HG02759 (cell line): ENCODE measurements around the gene LAMA1.
"Not testable (repeated sequence)": the region's sequence is repeated elsewhere in the genome, so short reads cannot be mapped to it uniquely, and the experiment has no call there.

Experiments
- ATAC-seq: cut with Tn5 transposase; IDR thresholded peaks from one replicate; pipeline ENCODE4 v1.9.1; 2021; ENCODE audit warnings: mild to moderate bottlenecking, moderate library complexity; ENCODE audit not compliant: unreplicated experiment

LAMA1 gene, protein sequence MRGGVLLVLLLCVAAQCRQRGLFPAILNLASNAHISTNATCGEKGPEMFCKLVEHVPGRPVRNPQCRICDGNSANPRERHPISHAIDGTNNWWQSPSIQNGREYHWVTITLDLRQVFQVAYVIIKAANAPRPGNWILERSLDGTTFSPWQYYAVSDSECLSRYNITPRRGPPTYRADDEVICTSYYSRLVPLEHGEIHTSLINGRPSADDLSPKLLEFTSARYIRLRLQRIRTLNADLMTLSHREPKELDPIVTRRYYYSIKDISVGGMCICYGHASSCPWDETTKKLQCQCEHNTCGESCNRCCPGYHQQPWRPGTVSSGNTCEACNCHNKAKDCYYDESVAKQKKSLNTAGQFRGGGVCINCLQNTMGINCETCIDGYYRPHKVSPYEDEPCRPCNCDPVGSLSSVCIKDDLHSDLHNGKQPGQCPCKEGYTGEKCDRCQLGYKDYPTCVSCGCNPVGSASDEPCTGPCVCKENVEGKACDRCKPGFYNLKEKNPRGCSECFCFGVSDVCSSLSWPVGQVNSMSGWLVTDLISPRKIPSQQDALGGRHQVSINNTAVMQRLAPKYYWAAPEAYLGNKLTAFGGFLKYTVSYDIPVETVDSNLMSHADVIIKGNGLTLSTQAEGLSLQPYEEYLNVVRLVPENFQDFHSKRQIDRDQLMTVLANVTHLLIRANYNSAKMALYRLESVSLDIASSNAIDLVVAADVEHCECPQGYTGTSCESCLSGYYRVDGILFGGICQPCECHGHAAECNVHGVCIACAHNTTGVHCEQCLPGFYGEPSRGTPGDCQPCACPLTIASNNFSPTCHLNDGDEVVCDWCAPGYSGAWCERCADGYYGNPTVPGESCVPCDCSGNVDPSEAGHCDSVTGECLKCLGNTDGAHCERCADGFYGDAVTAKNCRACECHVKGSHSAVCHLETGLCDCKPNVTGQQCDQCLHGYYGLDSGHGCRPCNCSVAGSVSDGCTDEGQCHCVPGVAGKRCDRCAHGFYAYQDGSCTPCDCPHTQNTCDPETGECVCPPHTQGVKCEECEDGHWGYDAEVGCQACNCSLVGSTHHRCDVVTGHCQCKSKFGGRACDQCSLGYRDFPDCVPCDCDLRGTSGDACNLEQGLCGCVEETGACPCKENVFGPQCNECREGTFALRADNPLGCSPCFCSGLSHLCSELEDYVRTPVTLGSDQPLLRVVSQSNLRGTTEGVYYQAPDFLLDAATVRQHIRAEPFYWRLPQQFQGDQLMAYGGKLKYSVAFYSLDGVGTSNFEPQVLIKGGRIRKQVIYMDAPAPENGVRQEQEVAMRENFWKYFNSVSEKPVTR (N-terminal part only)

DNA sequence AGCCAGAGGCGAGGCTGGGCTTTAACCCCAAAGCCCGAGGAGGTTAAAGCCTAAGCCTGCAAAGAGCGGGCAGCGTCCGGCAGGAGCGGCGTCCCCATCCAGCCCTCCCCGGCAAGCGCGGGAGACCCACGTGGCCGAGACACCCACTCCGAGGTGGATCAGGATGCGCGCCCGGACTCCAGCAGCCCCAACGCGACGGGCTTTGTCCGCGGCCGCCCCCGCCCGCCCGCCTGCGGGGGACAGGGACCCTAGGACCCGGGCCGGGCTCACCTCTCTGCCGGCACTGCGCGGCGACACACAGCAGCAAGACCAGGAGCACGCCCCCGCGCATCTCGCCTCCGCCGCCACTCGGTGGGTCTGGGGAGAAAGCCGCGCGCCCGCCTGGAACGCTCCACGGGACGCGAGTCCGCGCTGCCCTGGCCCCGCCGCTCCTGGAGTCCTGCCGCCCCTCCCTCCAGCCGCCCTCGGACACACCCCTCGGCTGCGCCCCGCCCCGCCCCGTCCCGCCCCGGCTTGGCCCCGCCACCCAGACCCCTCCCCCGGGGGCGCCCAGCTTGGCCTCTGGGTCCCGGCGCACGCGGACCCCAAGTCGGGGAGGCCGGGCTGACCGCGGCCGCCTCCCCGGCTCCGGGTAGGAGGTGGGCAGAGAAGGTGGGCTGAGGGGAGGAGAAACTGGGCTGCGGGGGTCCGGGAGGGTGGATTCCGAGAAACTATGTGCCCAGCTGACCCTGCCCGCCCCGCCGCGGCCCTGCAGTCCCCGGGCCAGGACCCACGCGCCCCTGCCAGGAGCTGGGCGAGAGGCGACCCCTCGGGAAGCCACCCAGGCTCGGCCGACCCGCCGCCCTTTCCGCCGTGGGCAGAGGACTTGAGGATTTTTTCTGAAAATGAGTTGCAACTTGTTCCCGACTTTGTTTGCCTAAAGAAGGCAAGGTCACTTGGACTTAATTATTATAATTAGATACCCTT, at the start of gene LAMA1:
Gene LAMA1 (minus strand): TSS at position 408 of the 966 bp plus-strand sequence. CDS start 77 bp downstream, at position 331.
- ATAC-seq = no peak

DNA sequence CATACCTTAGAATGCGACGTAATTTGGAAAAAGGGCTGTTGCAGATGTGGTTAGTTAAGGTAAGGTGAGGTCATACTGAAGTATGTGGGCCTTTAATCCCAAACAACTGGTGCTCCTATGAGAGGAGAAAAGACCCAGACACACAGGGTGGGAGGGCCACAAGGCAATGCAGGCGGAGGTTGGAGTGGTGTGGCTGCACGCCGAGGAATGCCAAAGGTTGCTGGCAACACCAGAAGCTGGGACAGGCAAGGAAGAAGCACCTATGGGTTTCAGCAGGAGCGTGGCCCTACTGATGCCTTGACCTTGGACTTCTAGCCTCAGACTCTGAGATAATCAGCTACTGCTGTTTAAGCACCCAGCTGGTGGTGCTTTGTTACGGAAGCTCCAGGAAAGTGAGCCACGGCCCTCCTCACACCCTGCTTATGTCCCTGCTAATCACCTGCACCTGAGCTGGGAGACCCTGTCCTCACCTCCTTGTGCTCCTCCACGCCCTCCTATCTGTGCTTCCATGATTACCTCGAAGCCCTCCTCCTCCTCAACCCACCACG, 48.3 kb upstream of the LAMA1 start:
- ATAC-seq = no peak

DNA sequence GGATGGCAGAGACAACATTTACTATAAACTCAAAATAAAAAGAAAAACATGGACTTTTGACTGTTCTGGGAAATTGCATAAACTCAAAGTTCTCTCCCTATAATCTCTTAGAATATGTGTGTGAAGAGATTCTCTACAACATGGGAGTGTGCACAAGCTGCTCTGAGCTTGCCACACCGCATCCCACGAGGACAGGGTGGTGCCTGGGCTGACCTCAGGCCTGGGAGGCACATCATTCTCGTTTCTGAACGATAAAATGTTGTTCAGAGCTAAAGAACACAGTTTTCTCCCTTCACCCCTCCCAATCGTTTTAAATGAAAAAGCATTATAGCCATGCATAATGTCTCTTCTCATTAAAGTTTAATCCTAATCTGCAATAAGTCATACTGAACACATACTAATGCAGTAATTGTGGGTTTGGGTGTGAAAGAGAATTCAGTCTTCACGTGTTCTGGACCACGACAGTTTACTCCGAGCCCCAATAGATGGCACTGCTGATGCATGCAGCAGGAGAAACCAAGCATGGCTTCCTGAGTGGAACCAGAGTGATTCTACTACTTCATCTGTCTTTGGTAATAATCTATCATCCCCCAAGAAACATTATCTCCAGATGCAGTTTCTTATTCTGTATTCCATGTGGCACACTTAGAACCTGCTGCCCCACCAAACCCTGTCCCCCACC, 46.9 kb upstream of the LAMA1 start:
- ATAC-seq = no peak

DNA sequence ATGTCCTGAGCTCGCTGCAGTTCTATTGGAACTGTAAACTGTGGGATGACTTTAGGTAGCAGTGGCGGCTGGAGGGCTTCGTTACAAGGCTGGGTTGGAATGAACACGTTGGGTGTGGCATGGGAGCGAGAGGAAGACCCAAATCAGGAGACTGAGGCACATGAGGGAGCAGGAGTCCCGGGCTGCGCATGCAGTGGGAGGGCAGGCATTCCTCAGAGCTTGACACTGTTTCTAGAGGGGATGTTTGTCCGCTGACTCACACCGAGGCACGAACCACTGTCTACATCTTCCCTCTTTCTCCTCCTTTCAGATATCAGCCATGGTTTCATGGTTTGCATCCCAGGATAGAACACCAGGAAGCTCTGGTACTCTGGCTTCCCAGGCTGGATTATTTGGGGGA, 40.6 kb upstream of the LAMA1 start:
- ATAC-seq = no peak

DNA sequence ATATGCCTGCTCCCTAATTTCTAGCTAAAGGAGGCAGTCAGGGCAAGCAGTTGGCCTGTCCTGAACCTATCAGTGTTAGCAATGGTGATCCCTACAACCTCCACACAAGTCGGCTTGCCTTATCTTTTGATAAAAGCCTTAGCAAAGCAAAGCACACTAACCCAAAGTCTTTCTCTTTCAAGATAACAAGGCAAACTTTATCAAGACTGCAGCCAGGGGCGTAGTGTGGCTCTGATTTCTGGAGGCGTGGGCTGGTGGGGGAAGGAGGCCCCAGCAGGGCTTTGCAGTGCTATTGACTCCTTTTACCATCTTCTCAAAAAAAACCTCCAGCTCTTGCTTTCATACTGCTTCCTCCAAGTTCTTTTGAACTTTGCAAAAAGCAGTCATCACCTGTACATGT, 40.2 kb upstream of the LAMA1 start:
- ATAC-seq = no peak

DNA sequence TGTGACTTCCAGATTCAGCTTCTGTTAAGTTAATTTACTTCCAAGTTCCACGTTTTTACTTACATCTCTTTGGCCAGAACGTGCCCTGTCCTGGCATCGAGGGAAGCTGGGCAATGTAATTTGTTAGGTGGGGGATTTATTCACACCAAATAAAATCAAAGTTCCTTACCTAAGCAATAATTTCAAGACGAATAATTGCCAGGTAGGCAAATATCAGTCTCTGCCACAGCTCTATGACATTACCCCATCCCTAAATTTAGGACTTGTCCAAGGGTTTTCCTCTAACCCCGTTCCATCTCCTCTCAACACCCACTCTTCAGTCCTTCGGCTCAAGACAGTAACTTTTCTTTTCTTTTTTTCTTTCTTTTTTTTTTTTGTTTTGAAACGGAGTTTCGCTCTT, 38.3 kb upstream of the LAMA1 start:
- ATAC-seq = no peak

DNA sequence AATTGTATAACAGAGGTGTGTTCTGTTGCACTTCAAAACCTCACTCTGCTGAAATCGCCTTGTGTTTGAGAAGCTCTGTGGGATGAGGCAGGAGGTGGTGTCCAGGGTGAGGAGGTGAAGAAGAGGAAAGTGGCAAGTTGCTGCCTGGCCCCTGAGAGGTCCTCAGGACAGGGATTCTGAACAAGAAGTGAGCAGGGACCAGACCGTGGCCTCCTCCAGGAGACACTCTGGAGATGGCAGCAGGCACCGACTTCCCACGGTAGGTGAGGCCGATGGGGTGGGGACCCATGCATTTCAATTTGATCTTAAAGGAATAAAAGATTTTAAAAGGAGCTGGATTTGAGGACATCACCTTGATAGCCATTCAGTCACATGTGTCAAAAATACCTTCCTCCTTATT, 37.5 kb upstream of the LAMA1 start:
- ATAC-seq = no peak

DNA sequence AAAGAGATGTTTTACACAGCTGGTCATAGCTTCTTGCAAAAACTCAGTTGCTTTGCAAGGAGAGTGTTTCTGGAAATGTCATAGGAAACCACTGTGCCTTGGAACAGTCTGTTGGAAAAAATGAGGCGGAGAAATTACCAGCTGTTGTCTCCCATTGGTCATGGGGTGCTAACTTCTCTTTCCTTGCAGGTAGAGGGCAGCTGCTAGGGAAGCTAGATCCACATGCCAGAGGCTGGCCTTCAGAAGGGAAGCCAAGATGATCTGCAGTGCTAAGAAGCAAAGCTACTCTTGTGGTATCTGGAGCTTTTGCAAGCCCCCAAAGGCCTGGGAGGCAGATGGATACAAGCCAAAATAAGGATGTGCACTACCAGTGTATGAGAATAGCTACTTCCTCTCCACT, 34.8 kb upstream of the LAMA1 start:
- no peak for ATAC-seq

DNA sequence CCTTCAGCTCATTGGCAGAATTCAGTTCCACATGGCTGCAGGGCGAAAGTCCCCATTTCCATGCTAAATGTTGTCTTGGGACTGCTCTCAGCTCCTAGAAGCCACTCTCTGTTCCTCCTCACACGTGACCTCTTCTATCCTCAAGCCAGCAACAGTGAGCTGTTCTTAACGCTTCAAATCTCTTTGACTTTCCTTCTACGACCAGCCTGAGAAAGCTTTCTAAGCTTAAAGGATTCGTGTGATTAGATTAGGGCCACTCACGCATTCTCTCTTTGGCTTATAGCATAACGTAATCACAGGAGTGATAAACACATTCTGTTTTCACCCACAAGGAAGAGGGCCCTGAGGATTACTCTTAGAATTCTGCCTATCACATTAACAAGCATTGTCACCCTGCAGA, 29.8 kb upstream of the LAMA1 start:
- ATAC-seq = no peak

DNA sequence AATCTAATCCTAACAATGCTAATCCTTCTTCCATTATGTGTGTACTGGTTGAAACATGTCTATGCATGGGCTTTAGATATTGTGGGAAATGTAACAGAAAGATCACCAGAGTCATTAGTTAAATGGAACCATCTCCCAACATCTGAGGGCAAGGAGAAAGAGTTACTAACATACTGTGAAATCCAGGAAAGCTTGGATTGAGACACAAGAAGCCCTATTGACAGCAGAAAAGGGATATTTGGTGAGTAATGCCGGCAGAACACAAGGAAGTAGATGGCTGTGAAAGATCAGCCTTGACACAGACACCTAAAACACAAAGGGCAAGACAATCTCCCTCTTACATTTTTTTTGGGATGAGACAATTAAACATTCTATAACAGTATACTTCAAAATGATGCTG, 28.5 kb upstream of the LAMA1 start:
- ATAC-seq = no peak

DNA sequence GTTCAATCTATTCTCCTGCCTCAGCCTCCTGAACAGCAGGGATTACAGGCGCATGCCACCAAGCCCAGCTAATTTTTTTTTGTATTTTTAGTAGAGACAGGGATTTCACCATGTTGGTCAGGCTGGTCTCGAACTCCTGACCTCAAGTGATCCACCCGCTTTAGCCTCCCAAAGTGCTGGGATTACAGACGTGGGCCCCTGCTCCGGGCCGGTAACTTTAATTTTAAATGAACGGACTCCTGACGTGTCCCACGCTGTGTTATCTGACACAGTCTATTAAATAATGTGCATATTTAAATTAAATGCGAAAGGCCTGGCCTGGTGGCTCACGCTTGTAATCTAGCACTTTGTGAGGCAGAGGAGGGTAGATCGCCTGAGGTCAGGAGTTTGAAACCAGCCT, 27.3 kb upstream of the LAMA1 start:
- ATAC-seq = not testable (repeated sequence)

DNA sequence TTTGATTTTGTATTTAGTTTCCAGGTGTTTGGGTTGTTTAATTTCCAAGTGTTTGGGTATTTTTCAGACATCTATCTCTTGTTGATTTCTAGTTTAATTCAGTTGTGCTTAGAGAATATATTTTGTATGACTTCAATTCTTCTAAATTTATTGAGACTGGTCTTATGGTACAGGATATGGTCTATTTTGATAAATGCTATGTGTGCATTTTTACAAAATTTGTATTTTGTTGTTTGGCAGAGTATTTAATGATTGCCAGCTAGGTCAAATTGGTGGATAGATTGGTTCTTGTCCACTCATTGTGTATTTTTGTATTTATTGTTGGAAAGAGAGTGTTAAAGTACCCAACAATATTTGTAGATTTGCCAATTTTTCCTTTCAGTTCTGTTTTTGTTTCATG, 23.7 kb upstream of the LAMA1 start:
- ATAC-seq = no peak

DNA sequence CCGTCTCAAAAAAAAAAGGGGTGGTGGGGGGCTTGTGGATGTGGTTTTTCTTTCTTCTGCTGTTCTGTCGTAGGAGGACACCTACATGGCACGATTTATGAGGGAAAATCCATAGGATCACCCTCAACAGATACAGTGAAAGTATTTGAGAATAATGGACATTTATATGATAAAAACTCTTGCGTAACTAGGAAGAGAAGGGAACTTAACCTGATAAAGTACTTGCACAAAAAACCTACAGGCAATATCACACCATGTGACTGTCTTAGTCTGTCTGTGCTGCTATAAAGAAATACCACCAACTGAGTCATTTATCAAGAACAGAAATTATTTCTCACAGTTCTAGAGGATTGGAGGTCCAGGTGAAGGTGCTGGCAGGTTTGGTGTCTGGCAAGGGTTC, 21.8 kb upstream of the LAMA1 start:
- ATAC-seq = no peak

DNA sequence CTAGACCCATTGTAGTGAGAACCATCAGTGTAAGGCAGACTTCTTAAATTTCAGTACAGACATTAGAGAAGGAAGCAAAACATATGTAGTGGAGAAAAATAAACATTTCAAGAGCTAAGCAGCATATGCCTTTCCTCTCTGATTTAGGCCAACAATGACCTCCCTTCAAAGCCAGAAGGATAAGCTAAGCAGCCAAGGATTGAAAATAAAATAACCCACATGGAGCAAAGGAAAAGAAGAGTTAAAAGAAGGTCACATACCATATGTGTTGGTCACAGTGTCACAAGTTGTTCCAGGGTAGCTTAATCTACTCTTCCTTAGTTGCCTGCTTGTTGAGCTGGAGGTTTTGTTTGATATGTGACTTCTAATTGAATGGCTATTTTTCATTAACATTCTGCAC, 15.6 kb upstream of the LAMA1 start:
- ATAC-seq = no peak

DNA sequence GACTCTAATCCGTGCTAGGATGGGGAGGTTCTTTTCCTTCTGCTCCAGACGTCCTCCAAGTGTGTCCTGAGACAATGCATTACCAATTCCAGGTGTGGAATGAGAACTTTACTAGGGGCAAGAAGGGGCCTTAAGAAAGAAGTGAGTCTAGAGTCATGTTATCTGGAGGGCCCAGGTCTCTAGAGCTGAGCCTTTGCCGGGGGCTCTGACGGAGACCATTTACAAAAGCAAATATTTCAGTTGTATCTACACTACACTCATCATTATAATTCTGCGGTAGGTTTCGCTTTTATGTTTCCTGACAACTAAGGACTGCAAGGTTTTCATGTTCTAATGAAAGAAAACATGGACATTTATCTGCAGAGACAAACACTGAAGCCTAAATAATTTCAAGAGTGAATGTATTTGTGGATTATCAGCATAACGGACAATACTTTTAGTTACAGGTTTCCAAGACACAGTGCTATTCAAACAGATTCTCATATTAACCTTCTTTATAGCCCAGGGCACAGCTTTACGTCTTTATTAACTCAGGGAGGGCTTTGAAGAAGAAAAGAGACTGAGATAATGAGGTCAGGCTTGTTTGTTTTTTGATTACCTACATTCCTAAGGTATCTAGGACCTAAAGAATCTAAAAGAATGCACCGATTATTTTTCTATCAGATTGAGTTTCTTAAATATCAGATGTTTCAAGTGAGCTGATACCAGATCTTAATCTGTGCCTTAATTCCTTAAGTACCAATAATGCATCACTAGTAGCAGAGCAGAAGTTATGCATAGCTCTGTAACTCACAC, 15.0 kb upstream of the LAMA1 start:
- ATAC-seq = no peak

DNA sequence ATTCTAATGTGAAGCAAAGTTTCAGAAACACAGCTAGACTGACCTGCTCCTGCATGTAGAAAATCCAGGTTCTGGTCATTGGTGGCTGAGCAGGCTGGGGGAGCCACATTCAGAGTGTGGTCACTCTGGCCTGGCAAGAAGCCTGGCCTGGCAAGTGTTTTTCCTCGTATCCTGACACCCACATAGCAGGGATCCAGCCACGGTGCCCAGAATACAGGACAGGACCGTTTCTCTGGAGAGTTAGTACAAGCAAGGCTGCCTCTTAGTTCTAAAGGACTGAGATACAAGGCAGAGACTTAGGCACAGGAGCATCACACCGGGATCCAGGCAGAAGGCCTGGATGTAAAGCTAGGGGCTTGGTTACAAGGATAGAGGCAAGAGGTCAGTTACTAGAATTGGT, 4.8 kb upstream of the LAMA1 start:
- no peak for ATAC-seq

DNA sequence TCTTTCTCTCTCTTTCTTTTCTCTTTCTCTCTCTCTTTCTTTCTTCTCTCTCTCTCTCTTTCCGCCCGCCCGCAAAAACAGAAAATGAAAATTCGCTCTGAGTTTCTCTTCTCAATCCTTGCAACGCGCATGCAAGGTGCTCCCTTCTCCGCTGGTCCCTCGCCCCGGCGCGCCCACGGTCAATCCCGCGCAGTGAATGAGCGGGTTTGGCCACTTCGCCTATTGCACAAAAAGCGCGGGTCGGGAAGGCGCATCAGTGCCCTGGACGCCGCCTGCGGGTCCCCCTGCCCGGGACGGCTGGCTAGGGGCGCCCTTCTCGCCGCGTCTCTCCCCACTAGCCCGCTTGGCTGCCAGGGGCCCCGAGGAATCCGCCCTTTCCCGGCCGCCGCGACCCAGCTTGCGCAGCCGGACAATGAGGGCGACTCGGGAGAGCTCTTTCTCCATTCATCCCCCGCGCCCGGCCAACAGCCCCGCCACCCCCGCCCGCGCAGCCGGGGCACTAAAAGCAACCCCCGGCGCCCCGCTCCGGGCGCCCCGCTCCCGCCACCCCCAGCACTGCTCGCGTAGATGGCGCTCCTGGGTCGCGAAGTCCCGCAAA, 706 bp downstream of the LAMA1 start:
- no peak for ATAC-seq
